Measurements from ENCODE around the gene CMSS1. TPM values are rescaled to one million over a fixed set of nuclear protein-coding genes. Genes with fewer than 3 reads are reported as not detected.
A peak's percentile ranks its signal among the peaks of the same experiment; 100 is the strongest.

CMSS1 gene
- total RNA-seq, 2 experiments from 2014 or later, result 42.1 to 42.6 TPM

DNA sequence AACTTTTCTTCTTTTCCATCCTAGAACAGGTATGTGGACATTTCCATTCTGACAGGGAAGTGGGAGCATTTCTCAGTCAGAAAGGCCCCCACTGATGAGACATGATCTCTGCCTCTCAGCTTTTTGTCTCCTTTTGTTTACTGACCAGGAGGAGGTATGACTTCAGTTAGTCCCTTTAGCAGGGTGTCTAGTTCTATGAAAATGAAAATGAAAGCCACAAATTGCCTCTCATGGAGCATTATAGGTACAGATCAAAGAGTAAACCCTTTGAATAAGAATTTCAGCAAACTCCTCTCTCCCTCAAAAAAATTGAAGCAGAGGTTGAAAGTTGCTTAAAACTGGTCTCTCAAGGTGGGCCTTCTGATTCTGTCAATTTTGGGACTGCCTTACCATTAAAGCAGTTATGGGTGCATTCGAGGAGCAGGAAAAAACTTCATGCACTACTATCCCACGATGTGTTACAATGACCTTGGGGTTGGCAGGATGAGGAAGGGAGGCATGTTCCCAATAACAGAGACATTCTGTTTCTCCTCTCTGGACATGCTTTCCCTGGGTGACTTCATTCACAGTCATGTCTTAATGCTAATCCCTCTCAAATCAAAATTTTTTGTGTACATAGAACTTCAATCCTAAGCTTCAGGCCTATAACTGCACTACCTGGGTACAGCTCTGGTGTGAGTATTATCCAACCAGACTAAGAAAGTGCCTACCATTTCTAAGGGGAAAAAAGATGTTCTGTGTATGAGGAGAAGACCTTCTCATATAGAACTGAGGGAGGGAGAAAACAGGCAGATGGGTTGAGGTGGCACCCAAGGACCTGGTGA lies 392.5 kb downstream of the CMSS1 start:
- Mint-ChIP-seq H3K27me3 (ENCODE audit: low read depth) (peaks cover 5% of the 10 kb centered on the region), H3K4me3 (peak overlapping the region; percentile 63)

DNA sequence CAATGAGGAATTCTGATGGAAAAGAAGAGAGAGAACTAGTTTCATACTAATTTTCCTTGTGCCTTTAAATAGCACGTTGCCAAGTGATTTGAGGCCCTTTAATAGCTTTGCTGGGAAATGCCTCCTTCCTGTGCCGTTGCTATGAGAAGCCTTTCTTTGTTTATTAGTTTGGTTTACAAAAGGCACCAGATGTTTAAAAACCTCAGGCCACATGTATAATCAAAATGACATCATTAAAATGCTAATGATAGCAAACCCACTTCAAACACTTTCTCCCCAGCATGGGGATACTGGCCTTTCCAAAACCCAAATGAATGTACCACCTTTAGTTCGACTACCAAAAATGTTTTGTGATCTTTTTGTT lies 393.1 kb downstream of the CMSS1 start:
- POLR2A ChIA-PET, result interaction anchor here (1.1 kb wide), 1 partner anchor 66 kb away, joined by 3 read pairs; no protein-coding TSS in a partner anchor
- CTCF ChIA-PET, result interaction anchor here (1.7 to 2.1 kb wide), 3 partner anchors 43 to 142 kb away, joined by 3 to 6 read pairs (median 5); no protein-coding TSS in a partner anchor
- H3K9me3 Mint-ChIP-seq (ENCODE audit: insufficient read depth), result peaks cover 10% of the 10 kb centered on the region
- peaks cover 30% of the 10 kb centered on the region for H3K4me1 Mint-ChIP-seq (ENCODE audit: low read depth)
- no peak overlapping the region for H3K4me3 Mint-ChIP-seq
- H3K36me3 Mint-ChIP-seq (ENCODE audit: low read depth), result peaks cover 20% of the 10 kb centered on the region
- peak overlapping the region; percentile 88 for H3K27ac Mint-ChIP-seq
- peaks cover 7% of the 10 kb centered on the region for H3K27me3 Mint-ChIP-seq (ENCODE audit: low read depth)
- DNase-seq, result peak; percentile 29
- ATAC-seq, result peak; percentile 22

More for the DNA sequence above, 392.5 kb downstream of the CMSS1 start:
- Mint-ChIP-seq H3K27ac (peak overlapping the region; percentile 88), H3K36me3 (ENCODE audit: low read depth) (peaks cover 20% of the 10 kb centered on the region), H3K9me3 (ENCODE audit: insufficient read depth) (peaks cover 10% of the 10 kb centered on the region), H3K4me1 (ENCODE audit: low read depth) (peaks cover 30% of the 10 kb centered on the region)
- ATAC-seq (peak; percentile 97), DNase-seq (peak; percentile 26)
- CTCF ChIA-PET, result interaction anchor here (1.1 to 2.1 kb wide), 4 partner anchors 44 to 141 kb away, joined by 3 to 6 read pairs (median 4); no protein-coding TSS in a partner anchor
- POLR2A ChIA-PET, result interaction anchor here (1.1 kb wide), 1 partner anchor 65 kb away, joined by 3 read pairs; no protein-coding TSS in a partner anchor

DNA sequence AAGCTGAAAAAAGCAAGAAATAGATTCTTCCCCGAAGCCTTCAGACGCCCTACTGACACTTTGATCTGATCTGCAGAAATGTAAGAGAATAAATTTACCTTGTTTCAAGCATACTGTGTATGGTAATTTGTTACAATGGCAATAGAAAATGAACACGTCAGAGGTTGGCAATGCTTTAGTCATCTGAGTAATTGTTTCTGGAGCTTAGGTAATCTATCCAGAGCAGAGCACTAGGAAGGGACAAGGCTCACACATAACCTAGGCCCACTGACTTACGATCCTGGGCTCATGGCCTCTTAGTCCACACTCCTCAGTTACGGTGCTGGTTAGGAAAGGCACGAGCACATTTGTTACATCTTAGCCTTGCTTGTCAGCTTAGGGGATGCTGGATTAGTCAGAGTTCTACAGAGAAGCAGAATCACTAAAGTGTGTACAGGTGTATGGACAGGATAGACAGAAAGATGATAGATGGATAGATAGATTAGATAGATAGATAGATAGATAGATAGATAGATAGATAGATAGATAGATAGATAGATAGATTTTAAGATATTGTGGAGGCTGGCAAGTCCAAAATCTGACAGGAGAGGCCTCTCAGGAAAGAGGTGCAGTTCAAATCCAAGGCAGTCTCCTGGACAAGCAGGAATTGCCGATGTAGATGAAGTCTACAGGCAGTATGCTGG lies 396.4 kb downstream of the CMSS1 start:
- no peak for ATAC-seq
- Mint-ChIP-seq H3K27me3 (ENCODE audit: low read depth) (peaks cover 28% of the 10 kb centered on the region), H3K27ac (no peak overlapping the region), H3K4me1 (ENCODE audit: low read depth) (peaks cover 25% of the 10 kb centered on the region), H3K4me3 (no peak overlapping the region), H3K9me3 (ENCODE audit: insufficient read depth) (peaks cover 12% of the 10 kb centered on the region), H3K36me3 (ENCODE audit: low read depth) (peaks cover 26% of the 10 kb centered on the region)
- ChIA-PET POLR2A (no interaction called here), CTCF (no interaction called here)
- no peak for DNase-seq

DNA sequence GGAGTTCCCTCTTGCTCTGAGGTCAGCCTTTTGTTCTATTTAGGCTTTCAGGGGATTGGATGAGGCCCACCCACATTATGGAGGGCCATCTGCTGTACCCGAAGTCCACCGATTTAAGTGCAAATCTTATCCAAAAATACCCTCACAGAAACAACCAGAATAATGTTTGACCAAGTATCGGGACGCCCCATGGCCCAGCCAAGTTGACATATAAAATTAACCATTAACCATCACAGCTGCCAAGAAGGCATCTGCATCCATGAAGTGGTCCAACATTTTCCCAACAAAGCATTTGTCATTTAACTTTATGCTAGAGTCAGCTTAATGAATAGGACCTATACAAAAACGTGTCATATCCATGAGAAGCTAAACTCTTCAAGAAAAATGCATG lies 396.9 kb downstream of the CMSS1 start:
- no peak overlapping the region for H3K27ac Mint-ChIP-seq
- H3K9me3 Mint-ChIP-seq (ENCODE audit: insufficient read depth), result peaks cover 17% of the 10 kb centered on the region
- H3K4me1 Mint-ChIP-seq (ENCODE audit: low read depth), result peaks cover 20% of the 10 kb centered on the region
- ChIA-PET CTCF (interaction anchor here (0.6 to 0.7 kb wide), 2 partner anchors 16 to 1458 kb away, joined by 3 read pairs; no protein-coding TSS in a partner anchor), POLR2A (no interaction called here)
- peaks cover 31% of the 10 kb centered on the region for H3K36me3 Mint-ChIP-seq (ENCODE audit: low read depth)
- peaks cover 31% of the 10 kb centered on the region for H3K27me3 Mint-ChIP-seq (ENCODE audit: low read depth)
- no peak for DNase-seq
- no peak for ATAC-seq
- no peak overlapping the region for H3K4me3 Mint-ChIP-seq

DNA sequence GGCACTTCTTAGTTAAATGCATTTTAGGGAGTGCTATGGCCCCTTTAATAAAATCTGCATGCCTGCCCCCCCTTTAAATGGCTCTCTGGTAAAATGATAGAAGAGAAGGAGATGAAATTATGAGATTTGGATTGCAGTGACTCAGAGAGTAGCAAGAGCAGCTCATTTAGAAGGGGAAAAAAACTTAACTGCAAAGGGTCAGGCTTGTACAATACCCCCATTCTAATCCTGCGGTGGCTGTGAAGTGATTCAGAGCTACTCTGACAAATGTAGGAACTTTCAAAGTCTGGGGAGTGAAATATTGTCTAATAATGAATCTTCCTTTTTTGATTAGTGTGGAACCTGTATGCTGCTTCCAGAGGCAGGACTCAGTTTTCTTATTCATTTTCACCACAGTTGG lies 399.1 kb downstream of the CMSS1 start:
- peaks cover 31% of the 10 kb centered on the region for H3K27me3 Mint-ChIP-seq (ENCODE audit: low read depth)
- H3K9me3 Mint-ChIP-seq (ENCODE audit: insufficient read depth), result peaks cover 21% of the 10 kb centered on the region
- ATAC-seq (no peak), DNase-seq (no peak)
- no peak overlapping the region for H3K27ac Mint-ChIP-seq
- peaks cover 8% of the 10 kb centered on the region for H3K4me1 Mint-ChIP-seq (ENCODE audit: low read depth)
- no peak overlapping the region for H3K4me3 Mint-ChIP-seq
- ChIA-PET POLR2A (no interaction called here), CTCF (interaction anchor here (0.6 kb wide), 1 partner anchor 13 kb away, joined by 4 read pairs; no protein-coding TSS in a partner anchor)
- peaks cover 21% of the 10 kb centered on the region for H3K36me3 Mint-ChIP-seq (ENCODE audit: low read depth)

DNA sequence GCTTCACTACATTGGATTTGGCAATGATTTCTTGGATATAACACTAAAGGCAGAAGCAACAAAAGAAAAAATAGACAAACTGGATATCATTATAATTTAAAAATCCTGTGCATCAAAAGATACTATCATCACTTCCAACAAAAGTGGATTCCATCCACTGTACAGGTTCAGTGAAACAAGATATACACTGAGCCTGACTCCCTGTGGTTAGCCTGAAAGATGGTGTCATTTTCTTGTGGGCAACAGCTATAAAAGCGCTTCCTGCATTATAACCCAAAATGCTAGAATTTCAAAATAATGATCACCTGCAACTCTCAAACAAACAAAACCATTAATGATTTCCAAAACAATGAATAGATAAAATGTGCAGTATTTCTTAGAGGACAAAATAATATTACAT lies 403.5 kb downstream of the CMSS1 start:
- CTCF ChIA-PET, result no interaction called here
- POLR2A ChIA-PET, result no interaction called here

DNA sequence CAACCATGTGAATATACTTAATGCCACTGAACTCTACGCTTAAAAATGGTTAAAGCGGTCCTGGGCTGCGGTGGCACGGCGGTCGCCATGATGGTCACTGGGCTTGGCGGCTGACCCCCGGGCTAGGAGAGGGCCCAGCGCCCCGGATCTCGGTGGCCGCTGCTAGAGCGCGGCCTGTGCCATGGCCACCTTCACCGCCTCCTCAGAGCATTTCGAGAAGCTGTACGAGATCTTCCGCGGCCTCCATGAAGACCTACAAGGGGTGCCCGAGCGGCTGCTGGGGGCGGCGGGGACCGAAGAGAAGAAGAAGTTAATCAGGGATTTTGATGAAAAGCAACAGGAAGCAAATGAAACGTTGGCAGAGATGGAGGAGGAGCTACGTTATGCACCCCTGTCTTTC lies 407.5 kb downstream of the CMSS1 start:
- DNase-seq, result no peak
- H3K9me3 Mint-ChIP-seq (ENCODE audit: insufficient read depth), result peaks cover 7% of the 10 kb centered on the region
- ATAC-seq, result no peak
- H3K4me1 Mint-ChIP-seq (ENCODE audit: low read depth), result peaks cover 12% of the 10 kb centered on the region
- POLR2A ChIA-PET, result no interaction called here
- H3K4me3 Mint-ChIP-seq, result no peak overlapping the region
- CTCF ChIA-PET, result interaction anchor here (0.9 kb wide), 1 partner anchor 135 kb away, joined by 3 read pairs; no protein-coding TSS in a partner anchor
- peaks cover 6% of the 10 kb centered on the region for H3K36me3 Mint-ChIP-seq (ENCODE audit: low read depth)
- no peak overlapping the region for H3K27ac Mint-ChIP-seq
- H3K27me3 Mint-ChIP-seq (ENCODE audit: low read depth), result peaks cover 2% of the 10 kb centered on the region

More for the DNA sequence above, 403.5 kb downstream of the CMSS1 start:
- H3K9me3 Mint-ChIP-seq (ENCODE audit: insufficient read depth), result peaks cover 19% of the 10 kb centered on the region
- peak; percentile 67 for ATAC-seq
- no peak overlapping the region for H3K4me3 Mint-ChIP-seq
- H3K27me3 Mint-ChIP-seq (ENCODE audit: low read depth), result peaks cover 23% of the 10 kb centered on the region
- peaks cover 8% of the 10 kb centered on the region for H3K4me1 Mint-ChIP-seq (ENCODE audit: low read depth)
- no peak overlapping the region for H3K27ac Mint-ChIP-seq
- DNase-seq, result peak; percentile 38
- H3K36me3 Mint-ChIP-seq (ENCODE audit: low read depth), result peaks cover 19% of the 10 kb centered on the region

DNA sequence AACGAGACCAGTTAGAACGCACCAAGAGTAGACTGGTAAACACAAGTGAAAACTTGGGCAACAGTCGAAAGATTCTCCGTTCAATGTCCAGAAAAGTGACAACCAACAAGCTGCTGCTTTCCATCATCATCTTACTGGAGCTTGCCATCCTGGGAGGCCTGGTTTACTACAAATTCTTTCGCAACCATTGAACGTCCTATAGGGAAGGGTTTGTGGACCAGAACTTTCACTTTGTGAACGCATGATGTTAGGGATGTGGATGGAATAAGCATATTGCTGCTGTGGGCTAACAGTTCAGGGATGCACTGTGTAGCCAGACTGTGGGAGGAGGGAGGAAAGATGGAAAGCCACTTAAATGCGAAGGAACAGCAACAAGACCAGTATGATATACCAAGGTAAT lies 408.2 kb downstream of the CMSS1 start:
- CTCF ChIA-PET, result interaction anchor here (0.9 kb wide), 1 partner anchor 136 kb away, joined by 3 read pairs; no protein-coding TSS in a partner anchor
- no peak overlapping the region for H3K4me3 Mint-ChIP-seq
- H3K4me1 Mint-ChIP-seq (ENCODE audit: low read depth), result peaks cover 8% of the 10 kb centered on the region
- H3K9me3 Mint-ChIP-seq (ENCODE audit: insufficient read depth), result peaks cover 3% of the 10 kb centered on the region
- peaks cover 3% of the 10 kb centered on the region for H3K36me3 Mint-ChIP-seq (ENCODE audit: low read depth)
- H3K27me3 Mint-ChIP-seq (ENCODE audit: low read depth), result peaks cover 2% of the 10 kb centered on the region
- no peak overlapping the region for H3K27ac Mint-ChIP-seq
- POLR2A ChIA-PET, result no interaction called here
- DNase-seq, result no peak
- no peak for ATAC-seq

DNA sequence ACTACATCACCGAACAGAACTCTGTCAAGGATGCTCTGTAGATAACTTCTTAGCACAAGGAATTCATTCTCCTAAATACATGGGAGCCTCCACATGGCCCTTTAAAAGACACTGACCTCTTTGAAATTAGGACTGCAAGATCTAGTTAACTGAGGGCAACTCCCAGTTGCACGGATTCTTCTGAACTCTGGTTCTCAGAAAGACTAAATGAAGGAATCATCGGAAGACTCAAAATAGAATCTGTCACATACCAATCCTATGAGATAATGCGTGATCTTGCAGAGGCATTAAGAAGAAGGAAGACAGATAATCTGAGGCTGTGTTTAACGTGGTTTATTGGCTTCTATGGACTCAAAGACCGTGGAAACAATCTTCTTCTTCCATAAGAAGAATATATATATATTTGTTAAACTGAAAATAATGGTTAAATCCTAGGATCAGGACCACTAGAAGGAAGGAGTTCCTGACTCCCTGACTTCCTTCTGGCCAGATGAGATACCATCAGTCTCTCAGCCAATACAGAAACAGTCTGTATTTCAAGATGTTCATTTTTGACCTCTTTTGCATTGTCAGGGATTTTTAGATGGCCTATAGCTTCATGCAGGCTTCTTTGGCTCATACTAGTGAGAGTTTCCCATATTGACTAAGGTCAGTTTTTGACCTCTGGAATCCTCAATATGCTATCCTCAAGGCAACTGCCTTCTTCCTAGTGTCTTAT lies 409.2 kb downstream of the CMSS1 start:
- peaks cover 2% of the 10 kb centered on the region for H3K36me3 Mint-ChIP-seq (ENCODE audit: low read depth)
- no peak overlapping the region for H3K4me3 Mint-ChIP-seq
- POLR2A ChIA-PET, result interaction anchor here (0.7 kb wide), 1 partner anchor 34 kb away, joined by 3 read pairs; the partner anchor contains the start of gene TBC1D23
- peaks cover 4% of the 10 kb centered on the region for H3K4me1 Mint-ChIP-seq (ENCODE audit: low read depth)
- peaks cover 2% of the 10 kb centered on the region for H3K27me3 Mint-ChIP-seq (ENCODE audit: low read depth)
- ATAC-seq, result no peak
- DNase-seq, result no peak
- CTCF ChIA-PET, result interaction anchor here (0.6 kb wide), 1 partner anchor 79 kb away, joined by 3 read pairs; no protein-coding TSS in a partner anchor
- H3K9me3 Mint-ChIP-seq (ENCODE audit: insufficient read depth), result no peaks in the 10 kb centered on the region
- H3K27ac Mint-ChIP-seq, result no peak overlapping the region

DNA sequence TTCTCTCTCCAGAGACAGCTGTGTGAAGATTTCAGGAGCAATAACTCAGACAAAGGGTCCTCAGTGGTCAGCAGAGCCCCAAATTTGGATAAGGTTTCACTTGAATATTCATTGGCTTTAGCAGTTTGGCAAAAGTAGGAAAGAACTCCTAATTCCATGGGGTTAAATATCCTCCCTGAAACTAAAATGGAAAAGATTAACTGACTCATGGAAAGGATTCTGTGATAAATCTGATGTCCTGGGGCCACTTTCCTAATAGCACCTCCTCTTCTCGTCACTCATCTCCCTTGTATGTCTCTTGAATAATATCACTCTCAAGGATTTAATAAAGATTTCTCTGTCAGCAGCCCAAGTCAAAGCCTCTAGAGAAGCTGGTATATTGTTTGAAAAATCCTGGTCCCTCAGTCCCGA lies 409.9 kb downstream of the CMSS1 start:
- H3K4me1 Mint-ChIP-seq (ENCODE audit: low read depth), result peaks cover 4% of the 10 kb centered on the region
- H3K4me3 Mint-ChIP-seq, result no peak overlapping the region
- H3K9me3 Mint-ChIP-seq (ENCODE audit: insufficient read depth), result no peaks in the 10 kb centered on the region
- CTCF ChIA-PET, result no interaction called here
- peaks cover 2% of the 10 kb centered on the region for H3K36me3 Mint-ChIP-seq (ENCODE audit: low read depth)
- POLR2A ChIA-PET, result interaction anchor here (0.7 kb wide), 1 partner anchor 33 kb away, joined by 3 read pairs; the partner anchor contains the start of gene TBC1D23
- DNase-seq (no peak), ATAC-seq (no peak)
- H3K27me3 Mint-ChIP-seq (ENCODE audit: low read depth), result peaks cover 2% of the 10 kb centered on the region
- no peak overlapping the region for H3K27ac Mint-ChIP-seq

DNA sequence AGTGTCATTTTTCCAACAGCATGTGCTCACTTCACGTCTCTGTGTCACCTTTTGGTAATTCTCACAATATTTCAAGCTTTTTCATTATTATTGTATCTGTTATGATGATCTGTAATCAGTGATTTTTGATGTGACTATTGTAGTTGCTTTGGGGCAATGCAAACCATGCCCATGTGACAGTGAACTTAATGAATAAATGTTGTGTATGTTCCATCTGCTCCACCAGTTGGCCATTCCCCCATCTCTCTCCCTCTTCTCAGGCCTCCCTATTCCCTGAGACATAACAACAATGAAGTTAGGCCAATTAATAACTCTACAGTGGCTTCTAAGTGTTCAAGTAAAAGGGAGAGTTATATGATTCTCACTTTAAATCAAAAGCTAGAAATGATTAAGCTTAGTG lies 410.6 kb downstream of the CMSS1 start:
- POLR2A ChIA-PET, result no interaction called here
- no peak overlapping the region for H3K4me3 Mint-ChIP-seq
- ATAC-seq, result no peak
- H3K27ac Mint-ChIP-seq, result no peak overlapping the region
- H3K4me1 Mint-ChIP-seq (ENCODE audit: low read depth), result peaks cover 4% of the 10 kb centered on the region
- H3K36me3 Mint-ChIP-seq (ENCODE audit: low read depth), result peaks cover 2% of the 10 kb centered on the region
- no peak for DNase-seq
- CTCF ChIA-PET, result interaction anchor here (3.4 kb wide), 1 partner anchor 26 kb away, joined by 12 read pairs; no protein-coding TSS in a partner anchor
- peaks cover 6% of the 10 kb centered on the region for H3K27me3 Mint-ChIP-seq (ENCODE audit: low read depth)
- H3K9me3 Mint-ChIP-seq (ENCODE audit: insufficient read depth), result no peaks in the 10 kb centered on the region
